ENCODE data around the gene OR52H1. TPM values are rescaled to one million over a fixed set of nuclear protein-coding genes. Genes with fewer than 3 reads are reported as not detected.
A peak's percentile ranks its signal among the peaks of the same experiment; 100 is the strongest.

The OR52H1 gene
- total and polyA plus RNA-seq, 9 of the 15 experiments (the other 6 are each of a cell fraction or from before 2014, with no cell fraction given) = 0.15 TPM; not detected in 8

DNA sequence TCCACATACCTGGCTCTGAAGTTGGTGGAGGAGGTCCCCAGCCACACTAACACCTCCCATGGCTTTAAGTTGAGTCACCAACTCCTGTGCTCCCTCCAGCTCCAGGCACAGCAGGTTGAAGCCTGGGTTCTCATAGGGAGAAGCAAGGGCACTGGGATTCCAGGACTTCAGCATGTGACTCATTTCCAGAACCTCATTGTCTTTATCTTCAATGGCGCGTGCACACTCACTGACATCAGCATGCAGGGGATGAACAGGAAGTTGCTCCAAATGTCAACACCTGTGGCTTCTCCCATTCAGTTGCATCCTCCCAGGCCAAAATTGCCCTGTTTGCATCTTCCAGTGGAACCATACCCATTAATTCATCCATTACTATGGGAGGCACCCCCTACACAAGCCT is 26.0 kb downstream of the OR52H1 start (continued):
- TF ChIP-seq, protein P1, sequence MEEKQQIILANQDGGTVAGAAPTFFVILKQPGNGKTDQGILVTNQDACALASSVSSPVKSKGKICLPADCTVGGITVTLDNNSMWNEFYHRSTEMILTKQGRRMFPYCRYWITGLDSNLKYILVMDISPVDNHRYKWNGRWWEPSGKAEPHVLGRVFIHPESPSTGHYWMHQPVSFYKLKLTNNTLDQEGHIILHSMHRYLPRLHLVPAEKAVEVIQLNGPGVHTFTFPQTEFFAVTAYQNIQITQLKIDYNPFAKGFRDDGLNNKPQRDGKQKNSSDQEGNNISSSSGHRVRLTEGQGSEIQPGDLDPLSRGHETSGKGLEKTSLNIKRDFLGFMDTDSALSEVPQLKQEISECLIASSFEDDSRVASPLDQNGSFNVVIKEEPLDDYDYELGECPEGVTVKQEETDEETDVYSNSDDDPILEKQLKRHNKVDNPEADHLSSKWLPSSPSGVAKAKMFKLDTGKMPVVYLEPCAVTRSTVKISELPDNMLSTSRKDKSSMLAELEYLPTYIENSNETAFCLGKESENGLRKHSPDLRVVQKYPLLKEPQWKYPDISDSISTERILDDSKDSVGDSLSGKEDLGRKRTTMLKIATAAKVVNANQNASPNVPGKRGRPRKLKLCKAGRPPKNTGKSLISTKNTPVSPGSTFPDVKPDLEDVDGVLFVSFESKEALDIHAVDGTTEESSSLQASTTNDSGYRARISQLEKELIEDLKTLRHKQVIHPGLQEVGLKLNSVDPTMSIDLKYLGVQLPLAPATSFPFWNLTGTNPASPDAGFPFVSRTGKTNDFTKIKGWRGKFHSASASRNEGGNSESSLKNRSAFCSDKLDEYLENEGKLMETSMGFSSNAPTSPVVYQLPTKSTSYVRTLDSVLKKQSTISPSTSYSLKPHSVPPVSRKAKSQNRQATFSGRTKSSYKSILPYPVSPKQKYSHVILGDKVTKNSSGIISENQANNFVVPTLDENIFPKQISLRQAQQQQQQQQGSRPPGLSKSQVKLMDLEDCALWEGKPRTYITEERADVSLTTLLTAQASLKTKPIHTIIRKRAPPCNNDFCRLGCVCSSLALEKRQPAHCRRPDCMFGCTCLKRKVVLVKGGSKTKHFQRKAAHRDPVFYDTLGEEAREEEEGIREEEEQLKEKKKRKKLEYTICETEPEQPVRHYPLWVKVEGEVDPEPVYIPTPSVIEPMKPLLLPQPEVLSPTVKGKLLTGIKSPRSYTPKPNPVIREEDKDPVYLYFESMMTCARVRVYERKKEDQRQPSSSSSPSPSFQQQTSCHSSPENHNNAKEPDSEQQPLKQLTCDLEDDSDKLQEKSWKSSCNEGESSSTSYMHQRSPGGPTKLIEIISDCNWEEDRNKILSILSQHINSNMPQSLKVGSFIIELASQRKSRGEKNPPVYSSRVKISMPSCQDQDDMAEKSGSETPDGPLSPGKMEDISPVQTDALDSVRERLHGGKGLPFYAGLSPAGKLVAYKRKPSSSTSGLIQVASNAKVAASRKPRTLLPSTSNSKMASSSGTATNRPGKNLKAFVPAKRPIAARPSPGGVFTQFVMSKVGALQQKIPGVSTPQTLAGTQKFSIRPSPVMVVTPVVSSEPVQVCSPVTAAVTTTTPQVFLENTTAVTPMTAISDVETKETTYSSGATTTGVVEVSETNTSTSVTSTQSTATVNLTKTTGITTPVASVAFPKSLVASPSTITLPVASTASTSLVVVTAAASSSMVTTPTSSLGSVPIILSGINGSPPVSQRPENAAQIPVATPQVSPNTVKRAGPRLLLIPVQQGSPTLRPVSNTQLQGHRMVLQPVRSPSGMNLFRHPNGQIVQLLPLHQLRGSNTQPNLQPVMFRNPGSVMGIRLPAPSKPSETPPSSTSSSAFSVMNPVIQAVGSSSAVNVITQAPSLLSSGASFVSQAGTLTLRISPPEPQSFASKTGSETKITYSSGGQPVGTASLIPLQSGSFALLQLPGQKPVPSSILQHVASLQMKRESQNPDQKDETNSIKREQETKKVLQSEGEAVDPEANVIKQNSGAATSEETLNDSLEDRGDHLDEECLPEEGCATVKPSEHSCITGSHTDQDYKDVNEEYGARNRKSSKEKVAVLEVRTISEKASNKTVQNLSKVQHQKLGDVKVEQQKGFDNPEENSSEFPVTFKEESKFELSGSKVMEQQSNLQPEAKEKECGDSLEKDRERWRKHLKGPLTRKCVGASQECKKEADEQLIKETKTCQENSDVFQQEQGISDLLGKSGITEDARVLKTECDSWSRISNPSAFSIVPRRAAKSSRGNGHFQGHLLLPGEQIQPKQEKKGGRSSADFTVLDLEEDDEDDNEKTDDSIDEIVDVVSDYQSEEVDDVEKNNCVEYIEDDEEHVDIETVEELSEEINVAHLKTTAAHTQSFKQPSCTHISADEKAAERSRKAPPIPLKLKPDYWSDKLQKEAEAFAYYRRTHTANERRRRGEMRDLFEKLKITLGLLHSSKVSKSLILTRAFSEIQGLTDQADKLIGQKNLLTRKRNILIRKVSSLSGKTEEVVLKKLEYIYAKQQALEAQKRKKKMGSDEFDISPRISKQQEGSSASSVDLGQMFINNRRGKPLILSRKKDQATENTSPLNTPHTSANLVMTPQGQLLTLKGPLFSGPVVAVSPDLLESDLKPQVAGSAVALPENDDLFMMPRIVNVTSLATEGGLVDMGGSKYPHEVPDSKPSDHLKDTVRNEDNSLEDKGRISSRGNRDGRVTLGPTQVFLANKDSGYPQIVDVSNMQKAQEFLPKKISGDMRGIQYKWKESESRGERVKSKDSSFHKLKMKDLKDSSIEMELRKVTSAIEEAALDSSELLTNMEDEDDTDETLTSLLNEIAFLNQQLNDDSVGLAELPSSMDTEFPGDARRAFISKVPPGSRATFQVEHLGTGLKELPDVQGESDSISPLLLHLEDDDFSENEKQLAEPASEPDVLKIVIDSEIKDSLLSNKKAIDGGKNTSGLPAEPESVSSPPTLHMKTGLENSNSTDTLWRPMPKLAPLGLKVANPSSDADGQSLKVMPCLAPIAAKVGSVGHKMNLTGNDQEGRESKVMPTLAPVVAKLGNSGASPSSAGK (IDR thresholded peaks at IDR 0.05) = peak; percentile 29; the same call in 1 of the 2 replicates
- 0 out of 2 replicates have a peak, but pooled peaks have one; percentile 19 for TF ChIP-seq DPF2 (IDR thresholded peaks at IDR 0.05)
- TF ChIP-seq BRF1 (IDR thresholded peaks at IDR 0.05; ENCODE audit: borderline replicate concordance, extremely low read depth, insufficient read length) = no peak
- TF ChIP-seq, protein P2, sequence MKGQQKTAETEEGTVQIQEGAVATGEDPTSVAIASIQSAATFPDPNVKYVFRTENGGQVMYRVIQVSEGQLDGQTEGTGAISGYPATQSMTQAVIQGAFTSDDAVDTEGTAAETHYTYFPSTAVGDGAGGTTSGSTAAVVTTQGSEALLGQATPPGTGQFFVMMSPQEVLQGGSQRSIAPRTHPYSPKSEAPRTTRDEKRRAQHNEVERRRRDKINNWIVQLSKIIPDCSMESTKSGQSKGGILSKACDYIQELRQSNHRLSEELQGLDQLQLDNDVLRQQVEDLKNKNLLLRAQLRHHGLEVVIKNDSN (CRISPR knock-in tag; IDR thresholded peaks at IDR 0.05) = peak; percentile 34; the same call in 1 of the 2 replicates
- TF ChIP-seq JUND (IDR thresholded peaks at IDR 0.05; ENCODE audit: borderline replicate concordance, low read depth, low read length) = peak; percentile 53; the same call in 1 of the 2 replicates
- peak; percentile 42; the same call in 1 of the 3 replicates for TF ChIP-seq JUND (tag; IDR thresholded peaks at IDR 0.05; ENCODE audit: borderline replicate concordance, low read depth, low read length)
- no peak for TF ChIP-seq MTF1 (CRISPR knock-in tag; IDR thresholded peaks at IDR 0.05; ENCODE audit: borderline replicate concordance)
- TF ChIP-seq ARNT (IDR thresholded peaks at IDR 0.05) = no peak
- TF ChIP-seq ARID1B (IDR thresholded peaks at IDR 0.05) = peak; percentile 39; the same call in 1 of the 2 replicates
- TF ChIP-seq FOXA3 (CRISPR knock-in tag; conservative IDR thresholded peaks at IDR 0.05 in 1 of 2, IDR thresholded peaks at IDR 0.05 in 1 of 2) = peak; percentile 42 to 49; a peak in 2 of 4 replicates
- TF ChIP-seq SMAD1 (IDR thresholded peaks at IDR 0.05; ENCODE audit: low read depth, low read length, partially characterized antibody) = no peak
- TF ChIP-seq, protein P3, sequence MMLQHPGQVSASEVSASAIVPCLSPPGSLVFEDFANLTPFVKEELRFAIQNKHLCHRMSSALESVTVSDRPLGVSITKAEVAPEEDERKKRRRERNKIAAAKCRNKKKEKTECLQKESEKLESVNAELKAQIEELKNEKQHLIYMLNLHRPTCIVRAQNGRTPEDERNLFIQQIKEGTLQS (IDR thresholded peaks at IDR 0.05) = peak; percentile 67
- TF ChIP-seq, protein P3 (CRISPR knock-in tag; conservative IDR thresholded peaks at IDR 0.05) = no peak
- 0 out of 2 replicates have a peak, but pooled peaks have one; percentile 10 for TF ChIP-seq CXXC5 (CRISPR knock-in tag; IDR thresholded peaks at IDR 0.05)
- peak; percentile 76; the same call in 1 of the 2 replicates for TF ChIP-seq ZEB2 (IDR thresholded peaks at IDR 0.05)
- no peak for TF ChIP-seq EP300 (IDR thresholded peaks at IDR 0.05; ENCODE audit: low read length)
- peak; percentile 83 for TF ChIP-seq BHLHE40 (IDR thresholded peaks at IDR 0.05; ENCODE audit: low read length)
